ENCODE measurements around the gene TAF5L. TPM values are rescaled to one million over a fixed set of nuclear protein-coding genes. Genes with fewer than 3 reads are reported as not detected.

Gene TAF5L
- total RNA-seq, 4 donors from 2014 or later, result 14.9 to 26.1 (median 18.4) TPM

GRCh38 chr1:229621663-229622062 lies 4.3 kb downstream of the TAF5L start:
- intact Hi-C loops (cut with DNase I), result no loop called here
- H3K9me3 ChIP-seq, result no peaks in the 10 kb centered on the region
- H3K4me3 ChIP-seq (replicated peaks in 1 of 3), result no peak overlapping the region
- no peak for TF ChIP-seq CTCF (IDR thresholded peaks at IDR 0.05)
- no peak for TF ChIP-seq POLR2A (IDR thresholded peaks at IDR 0.05)
- H3K27me3 ChIP-seq, result no peaks in the 10 kb centered on the region
- no peak for DNase-seq
- 98% methylated on average over 2 of the region's 2 CpGs for WGBS, 2 donors
- no peak overlapping the region for H3K27ac ChIP-seq
- H3K36me3 ChIP-seq, result no peaks in the 10 kb centered on the region
- peaks cover 10 to 13% of the 10 kb centered on the region in 2 donors for H3K4me1 ChIP-seq

- 66 to 84% methylated on average over 3 of the region's 3 CpGs for WGBS, 2 donors
- no peak for DNase-seq
- Histone ChIP-seq H3K4me1 (peaks cover 8 to 10% of the 10 kb centered on the region in 2 donors), H3K4me3 (replicated peaks in 1 of 3) (no peak overlapping the region), H3K27me3 (no peaks in the 10 kb centered on the region), H3K36me3 (no peaks in the 10 kb centered on the region), H3K27ac (no peak overlapping the region), H3K9me3 (no peaks in the 10 kb centered on the region)
- intact Hi-C loops (cut with DNase I), result no loop called here
- no peak for TF ChIP-seq CTCF (IDR thresholded peaks at IDR 0.05)
- no peak for TF ChIP-seq POLR2A (IDR thresholded peaks at IDR 0.05)
Observed at GRCh38 chr1:229620876-229621275, 5.0 kb downstream of the TAF5L start.

GRCh38 chr1:229619614-229620013 lies 6.3 kb downstream of the TAF5L start:
- Histone ChIP-seq H3K9me3 (no peaks in the 10 kb centered on the region), H3K4me1 (peaks cover 5 to 9% of the 10 kb centered on the region in 2 donors), H3K36me3 (no peaks in the 10 kb centered on the region), H3K4me3 (replicated peaks in 1 of 3) (no peak overlapping the region), H3K27me3 (no peaks in the 10 kb centered on the region), H3K27ac (no peak overlapping the region)
- DNase-seq, result no peak
- TF ChIP-seq POLR2A (IDR thresholded peaks at IDR 0.05) (no peak), CTCF (IDR thresholded peaks at IDR 0.05) (no peak)
- WGBS, 2 donors, result 84 to 87% methylated on average over 5 of the region's 5 CpGs
- intact Hi-C loops (cut with DNase I), result no loop called here

- DNase-seq, result no peak
Observed at GRCh38 chr1:229619002-229619401, 6.9 kb downstream of the TAF5L start.

More at GRCh38 chr1:229619002-229619401, 6.9 kb downstream of the TAF5L start:
- H3K27me3 ChIP-seq, result no peaks in the 10 kb centered on the region
- H3K4me3 ChIP-seq (replicated peaks in 1 of 3), result no peak overlapping the region
- no peaks in the 10 kb centered on the region for H3K9me3 ChIP-seq
- TF ChIP-seq POLR2A (IDR thresholded peaks at IDR 0.05), result no peak
- no peak for TF ChIP-seq CTCF (IDR thresholded peaks at IDR 0.05)
- intact Hi-C loops (cut with DNase I), result no loop called here
- H3K36me3 ChIP-seq, result peaks cover 0 to 1% of the 10 kb centered on the region in 2 donors
- H3K27ac ChIP-seq, result no peak overlapping the region
- peaks cover 0 to 4% of the 10 kb centered on the region in 2 donors for H3K4me1 ChIP-seq
